ENCODE results near the gene KCNIP4. TPM values are rescaled to one million over a fixed set of nuclear protein-coding genes. Genes with fewer than 3 reads are reported as not detected.

The KCNIP4 gene
- total and polyA plus RNA-seq, 2 of the 8 experiments (the other 6 are each of a cell fraction or from before 2014, with no cell fraction given), result 0.06 TPM; not detected in 1

DNA sequence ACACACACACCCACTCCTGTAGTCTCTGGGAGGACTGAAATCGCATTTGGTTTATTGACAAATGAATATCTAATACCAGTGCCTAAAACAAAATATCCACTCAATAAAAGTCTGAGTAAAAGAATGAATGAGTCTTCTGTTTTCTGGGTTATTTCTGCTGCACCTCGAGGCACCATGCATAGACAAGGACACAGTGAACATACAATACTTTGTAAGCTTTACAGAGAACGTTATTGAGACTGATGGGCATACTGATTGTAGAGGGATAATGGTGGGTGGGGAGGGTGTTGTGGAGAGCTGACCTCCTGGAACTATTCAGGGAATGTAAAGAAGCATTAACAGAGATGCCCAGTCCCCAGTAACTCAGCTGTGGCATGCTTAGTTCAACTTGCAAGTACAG lies 14.1 kb upstream of the KCNIP4 start:
- H3K18ac ChIP-seq (ENCODE audit: extremely low read depth, low read length), result no peak overlapping the region
- peaks cover 0 to 2% (median 0%) of the 10 kb centered on the region in 4 experiments; a peak in 1 of 7 replicates for H3K4me1 ChIP-seq (replicated peaks in 1 of 4; ENCODE audit: control insufficient read depth in 3 of 4, insufficient read depth in 4 of 4, low read length in 3 of 4)
- no peak overlapping the region for H2AK5ac ChIP-seq (ENCODE audit: low read depth, low read length)
- H3K9me3 ChIP-seq (ENCODE audit: insufficient read depth in 2 of 2, low read depth in 1 of 2, low read length in 1 of 2), result no peaks in the 10 kb centered on the region
- no peak overlapping the region for H3K56ac ChIP-seq (replicated peaks; ENCODE audit: insufficient read length, low read depth, low read length)
- no peak overlapping the region for H2BK20ac ChIP-seq (ENCODE audit: low read length)
- no peak overlapping the region for H2BK15ac ChIP-seq (ENCODE audit: low read length)
- no peak overlapping the region for H3K4ac ChIP-seq (replicated peaks; ENCODE audit: insufficient read length, low read depth, low read length)
- H3K27ac ChIP-seq (ENCODE audit: low read depth, low read length), result no peak overlapping the region
- H2AFZ ChIP-seq (ENCODE audit: low read length), result 0 out of 2 replicates have a peak overlapping the region, but pooled peaks have one; percentile 20
- H2BK5ac ChIP-seq (ENCODE audit: low read depth, low read length), result no peak overlapping the region
- no peak overlapping the region for H3K9ac ChIP-seq (replicated peaks in 1 of 4; ENCODE audit: extremely low read depth in 1 of 4, low read depth in 3 of 4, low read length in 3 of 4)
- no peak overlapping the region for H4K8ac ChIP-seq (ENCODE audit: extremely low read depth, insufficient read depth, low read length)
- ChIA-PET POLR2A (ENCODE audit: partially characterized antibody) (no interaction called here), CTCF (ENCODE audit: partially characterized antibody) (interaction anchor here (1.5 to 2.7 kb wide), 2 partner anchors 13 to 274 kb away, joined by 3 to 9 read pairs; partner anchors contain the start of gene KCNIP4)
- 89% methylated on average over 3 of the region's 3 CpGs; no CpG with 5 or more reads in 1 of the 2 experiments for WGBS, 2 experiments (ENCODE audit: extremely low coverage in 1 of 2, insufficient coverage in 1 of 2, insufficient read length in 1 of 2, insufficient replicate concordance in 2 of 2, low coverage in 1 of 2, low lambda C conversion rate in 2 of 2, missing lambda C conversion rate in 1 of 2)
- no peaks in the 10 kb centered on the region for H4K20me1 ChIP-seq (replicated peaks in 1 of 2; ENCODE audit: control insufficient read depth in 1 of 2, insufficient read depth in 2 of 2, low read length in 2 of 2)
- no peaks in the 10 kb centered on the region for H3K79me2 ChIP-seq (ENCODE audit: control insufficient read depth in 1 of 2, insufficient read depth in 2 of 2, low read length in 2 of 2)
- no peak overlapping the region for H4K5ac ChIP-seq (ENCODE audit: insufficient read length, low read depth, low read length)
- no peak for DNase-seq (ENCODE audit: low read depth in 1 of 2, low spot score in 2 of 2)
- H2BK120ac ChIP-seq (replicated peaks; ENCODE audit: low read depth, low read length), result no peak overlapping the region
- no peak overlapping the region for H3K14ac ChIP-seq (ENCODE audit: insufficient read length)
- no peaks in the 10 kb centered on the region for H3K27me3 ChIP-seq (replicated peaks in 1 of 4; ENCODE audit: control insufficient read depth in 3 of 4, extremely low read depth in 1 of 4, insufficient read depth in 3 of 4, low read length in 3 of 4)
- H3K4me2 ChIP-seq (ENCODE audit: insufficient read depth in 1 of 2, low read depth in 2 of 2, low read length in 2 of 2), result no peak overlapping the region
- no peak overlapping the region for H4K91ac ChIP-seq (replicated peaks; ENCODE audit: insufficient read length, low read length)
- no peaks in the 10 kb centered on the region for H3K23me2 ChIP-seq (ENCODE audit: low read depth, low read length)
- no peak overlapping the region for H3K4me3 ChIP-seq (ENCODE audit: extremely low read depth in 1 of 4, insufficient read depth in 2 of 4, low read depth in 3 of 4, low read length in 4 of 4)
- H3K79me1 ChIP-seq (ENCODE audit: low read depth, low read length), result no peaks in the 10 kb centered on the region
- H2BK12ac ChIP-seq (ENCODE audit: low read depth, low read length), result no peak overlapping the region
- FAIRE-seq, result no peak
- no peak overlapping the region for H3K23ac ChIP-seq (ENCODE audit: insufficient read length)
- H3K36me3 ChIP-seq (ENCODE audit: control insufficient read depth in 2 of 4, insufficient read depth in 4 of 4, low read length in 3 of 4), result no peaks in the 10 kb centered on the region; a peak in 1 of 8 replicates

All from H1 (cell line).